HG03108 (cell line): ENCODE results near the gene NCK1.

Experiments used
- ATAC-seq: cut with Tn5 transposase; IDR thresholded peaks from one replicate; pipeline ENCODE4 v1.9.1; 2021; ENCODE audit warnings: moderate library complexity; ENCODE audit not compliant: unreplicated experiment

The NCK1 gene

GRCh38 chr3:136906725-136907124 is 44.7 kb downstream of the NCK1 start:
- ATAC-seq = no peak

GRCh38 chr3:136908297-136908696 is 46.3 kb downstream of the NCK1 start:
- ATAC-seq = no peak

GRCh38 chr3:136909187-136909586 is 47.2 kb downstream of the NCK1 start:
- ATAC-seq = no peak

- no peak for ATAC-seq
These were observed 48.7 kb downstream of the NCK1 start for GRCh38 chr3:136910697-136911096.

- no peak for ATAC-seq
These were observed 51.2 kb downstream of the NCK1 start for GRCh38 chr3:136913168-136913567.

GRCh38 chr3:136914739-136915138 is 52.7 kb downstream of the NCK1 start:
- ATAC-seq = no peak

GRCh38 chr3:136916223-136916622 is 54.2 kb downstream of the NCK1 start:
- no peak for ATAC-seq

- ATAC-seq = no peak
These were observed 58.0 kb downstream of the NCK1 start for GRCh38 chr3:136919799-136920580.

GRCh38 chr3:136920904-136921611 is 59.0 kb downstream of the NCK1 start:
- ATAC-seq = no peak

- ATAC-seq = no peak
These were observed 63.6 kb downstream of the NCK1 start for GRCh38 chr3:136925425-136926190.

- ATAC-seq = no peak
These were observed 66.2 kb downstream of the NCK1 start for GRCh38 chr3:136928240-136928639.

GRCh38 chr3:136929977-136930670 is 68.1 kb downstream of the NCK1 start:
- no peak for ATAC-seq

GRCh38 chr3:136931606-136932005 is 69.6 kb downstream of the NCK1 start:
- ATAC-seq = no peak

GRCh38 chr3:136932523-136932922 is 70.5 kb downstream of the NCK1 start:
- ATAC-seq = no peak

GRCh38 chr3:136932978-136933772 is 71.2 kb downstream of the NCK1 start:
- ATAC-seq = no peak

GRCh38 chr3:136937175-136937574 is 75.2 kb downstream of the NCK1 start:
- ATAC-seq = no peak

- ATAC-seq = no peak
These were observed 75.8 kb downstream of the NCK1 start for GRCh38 chr3:136937851-136938250.

- no peak for ATAC-seq
These were observed 76.3 kb downstream of the NCK1 start for GRCh38 chr3:136938334-136938733.

- no peak for ATAC-seq
These were observed 77.5 kb downstream of the NCK1 start for GRCh38 chr3:136939489-136939888.

- no peak for ATAC-seq
These were observed 80.8 kb downstream of the NCK1 start for GRCh38 chr3:136942803-136943202.
